Stimulated activated CD4-positive, alpha-beta T cell treated with anti-CD3 and anti-CD28 coated beads, Interleukin-4, amount 100 ng/mL, for 4 hours (primary cell): ENCODE measurements around the gene OR1L4.

ENCODE experiments used
- DNase-seq, 2 experiments: peaks; one replicate each; pipeline ENCODE4 v3.0.0-alpha.2; 2020

OR1L4 gene

DNA sequence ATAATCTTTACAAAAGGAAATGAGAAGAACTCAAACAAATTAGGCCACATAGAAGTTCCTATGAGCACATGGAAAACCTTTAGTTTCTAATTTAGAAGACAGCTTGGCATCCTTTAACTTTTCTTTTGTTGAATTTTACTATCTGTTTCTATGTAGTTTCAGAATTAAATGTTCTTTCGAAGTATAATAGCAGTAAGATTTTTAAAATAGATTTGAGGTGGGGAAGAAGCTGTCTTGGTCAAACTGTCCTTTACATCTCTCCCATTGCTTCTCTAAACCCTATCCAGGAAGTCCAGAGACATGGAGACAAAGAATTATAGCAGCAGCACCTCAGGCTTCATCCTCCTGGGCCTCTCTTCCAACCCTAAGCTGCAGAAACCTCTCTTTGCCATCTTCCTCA lies at the start of gene OR1L4:
Gene OR1L4 (plus strand): TSS at position 301 of the 400 bp plus-strand sequence. CDS start 0 bp downstream, at position 301.
- DNase-seq: no peak

DNA sequence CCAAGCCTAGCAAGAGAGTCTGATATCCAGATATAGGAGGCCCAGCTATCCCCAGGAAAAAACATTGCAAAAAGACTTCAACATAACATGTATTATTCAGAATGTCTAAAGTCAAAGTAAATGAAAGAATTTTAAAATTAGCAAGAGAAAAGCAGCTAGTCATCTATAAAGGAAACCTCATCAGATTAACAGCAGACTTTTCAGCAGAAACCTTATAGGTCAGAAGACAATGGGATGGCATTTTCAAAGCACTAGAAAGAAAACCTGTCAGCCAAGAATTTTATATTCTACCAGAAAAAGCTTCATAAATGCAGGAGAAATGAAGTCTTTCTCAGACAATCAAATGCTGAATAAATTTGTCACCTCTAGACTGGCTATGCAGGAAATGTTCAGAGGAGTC lies 38.9 kb upstream of the OR1L4 start:
- no peak for DNase-seq

GRCh38 chr9:122695696-122696095 lies 28.1 kb upstream of the OR1L4 start:
- DNase-seq: no peak

DNA sequence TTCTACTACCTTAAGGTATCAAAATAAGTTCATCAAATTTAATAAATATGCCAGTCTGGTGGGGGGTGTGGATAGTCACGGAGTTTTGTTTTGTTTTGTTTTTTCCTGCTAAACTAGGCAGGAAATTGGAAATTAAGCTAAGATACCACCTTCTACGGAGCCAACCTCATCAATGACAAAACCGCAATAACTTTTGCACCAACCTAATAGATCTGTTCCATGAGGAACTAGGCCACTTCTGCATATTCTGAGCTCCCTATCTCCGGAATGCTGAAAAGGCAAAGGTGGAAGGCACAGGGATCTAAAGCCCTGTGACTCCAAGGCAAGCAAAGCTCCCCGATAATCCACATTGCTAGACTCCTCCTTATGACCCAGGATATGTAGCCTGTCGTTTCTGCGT lies 5.8 kb upstream of the OR1L4 start:
- no peak for DNase-seq

GRCh38 chr9:122719218-122719617 lies 4.6 kb upstream of the OR1L4 start:
- no peak for DNase-seq

GRCh38 chr9:122742003-122742402 lies 18.2 kb downstream of the OR1L4 start, which contains the start of gene OR1L6:
OR1L6 (plus strand) TSS chr9:122742303; CDS start chr9:122749848, 7,545 bp downstream.
- DNase-seq: no peak

- DNase-seq: no peak
Observed at GRCh38 chr9:122754825-122755224, 31.0 kb downstream of the OR1L4 start.

- DNase-seq: no peak
Observed at GRCh38 chr9:122767817-122768216, 44.0 kb downstream of the OR1L4 start.
